Muscle of leg (tissue), 11 donors: Measurements from ENCODE around the gene PPP1R15A. TPM values are rescaled to one million over a fixed set of nuclear protein-coding genes. Genes with fewer than 3 reads are reported as not detected.
"Not testable (repeated sequence)": the region's sequence is repeated elsewhere in the genome, so short reads cannot be mapped to it uniquely, and the experiment has no call there.

Source experiments
- DNase-seq: peaks from one replicate; pipeline ENCODE4 v3.0.0; 2013
- H3K27ac ChIP-seq: one replicate; pipeline ENCODE4 v1.5.1; 2013; ENCODE audit warnings: mild to moderate bottlenecking, low read length, control low read depth
- H3K27me3 ChIP-seq: one replicate; pipeline ENCODE4 v1.6.1; 2013; ENCODE audit warnings: low read length; ENCODE audit not compliant: control insufficient read depth, insufficient read depth
- H3K36me3 ChIP-seq: one replicate; pipeline ENCODE4 v1.6.1; 2013; ENCODE audit warnings: low read length; ENCODE audit not compliant: control insufficient read depth, insufficient read depth
- H3K4me1 ChIP-seq: one replicate; pipeline ENCODE4 v1.6.1; 2013; ENCODE audit warnings: low read length; ENCODE audit not compliant: control insufficient read depth, insufficient read depth
- H3K4me3 ChIP-seq: one replicate; pipeline ENCODE4 v1.5.1; 2013; ENCODE audit warnings: low read length, control low read depth
- H3K9me3 ChIP-seq: replicated peaks from 2 replicates; pipeline ENCODE4 v1.6.1; 2013; ENCODE audit warnings: low read depth, low read length; ENCODE audit not compliant: control insufficient read depth
- WGBS: methylation state at CpG from one replicate; pipeline ENCODE4 v1.1.5; 2013; ENCODE audit warnings: missing lambda C conversion rate; ENCODE audit not compliant: insufficient coverage; 5-methylcytosine and 5-hydroxymethylcytosine counted together
- polyA plus RNA-seq, 8 donors: library from polyadenylated mRNA; unstranded; fragments of 120-200 nt; gene quantifications; one replicate each; pipeline versions ENCODE4 v1.2.1 to v1.2.3, GENCODE V29; 2013; ENCODE audit warnings: inconsistent platforms in 1 of 8, low replicate concordance in 1 of 8; ENCODE audit not compliant: insufficient read length in 8 of 8, insufficient read depth in 1 of 8
- total RNA-seq: library from RNA; stranded (reverse); fragments of 120-200 nt; gene quantifications from one replicate; pipeline ENCODE4 v1.2.4, GENCODE V29; 2013

The PPP1R15A gene
- total and polyA plus RNA-seq, 9 donors = 32.2 to 84.7 (median 53.4) TPM

- H3K27me3 ChIP-seq = no peaks in the 10 kb centered on the region
- H3K4me3 ChIP-seq = peak within 1 kb of the TSS; percentile 54
- H3K36me3 ChIP-seq = peaks cover 22% of the 10 kb centered on the region
- peaks cover 33% of the 10 kb centered on the region for H3K4me1 ChIP-seq
- 15% methylated on average over 9 of the region's 11 CpGs for WGBS
- peak; percentile 91 for DNase-seq
- peak within 1 kb of the TSS; percentile 94 for H3K27ac ChIP-seq
- no peaks in the 10 kb centered on the region for H3K9me3 ChIP-seq
These were observed 3.9 kb upstream of the PPP1R15A start, which contains the start of gene PLEKHA4 for GRCh38 chr19:48868114-48868886. Gene PLEKHA4 (minus strand): TSS chr19:48868617. CDS start chr19:48867620, 997 bp downstream.

- Histone ChIP-seq H3K27me3 (no peaks in the 10 kb centered on the region), H3K9me3 (no peaks in the 10 kb centered on the region), H3K27ac (no peak overlapping the region), H3K4me3 (no peak overlapping the region), H3K4me1 (peaks cover 50% of the 10 kb centered on the region), H3K36me3 (peaks cover 25% of the 10 kb centered on the region)
- DNase-seq = no peak
- 90% methylated on average over 7 of the region's 9 CpGs for WGBS
These were observed 2.2 kb upstream of the PPP1R15A start for GRCh38 chr19:48870048-48870447.

DNA sequence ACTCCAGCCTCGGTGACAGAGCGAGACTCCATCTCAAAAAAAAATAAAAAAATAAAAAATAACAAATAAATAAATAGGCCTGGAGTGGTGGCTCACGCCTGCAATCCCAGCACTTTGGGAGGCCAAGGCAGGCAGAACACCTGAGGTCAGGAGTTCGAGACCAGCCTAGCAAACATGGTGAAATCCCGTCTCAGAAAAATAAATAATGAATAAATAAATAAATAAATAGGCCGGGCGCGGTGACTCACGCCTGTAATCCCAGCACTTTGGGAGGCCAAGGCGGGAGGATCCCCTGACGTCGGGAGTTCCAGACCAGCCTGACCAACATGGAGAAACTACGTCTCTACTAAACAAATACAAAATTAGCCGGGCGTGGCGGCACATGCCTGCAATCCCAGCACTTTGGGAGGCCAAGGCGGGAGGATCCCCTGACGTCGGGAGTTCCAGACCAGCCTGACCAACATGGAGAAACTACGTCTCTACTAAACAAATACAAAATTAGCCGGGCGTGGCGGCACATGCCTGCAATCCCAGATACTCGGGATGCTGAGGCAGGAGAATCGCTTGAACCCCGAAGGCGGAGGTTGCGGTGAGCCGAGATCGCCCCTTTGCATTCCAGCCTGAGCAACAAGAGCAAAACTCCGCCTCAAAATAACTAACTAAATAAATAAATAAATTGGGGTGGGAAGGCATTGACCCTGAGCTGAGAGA is 595 bp upstream of the PPP1R15A start:
- H3K4me3 ChIP-seq, H3K27me3 ChIP-seq, H3K9me3 ChIP-seq, DNase-seq: not testable (repeated sequence)
- no CpG with 5 or more reads among the region's 31 CpGs for WGBS
- peak overlapping the region; percentile 79 for H3K27ac ChIP-seq
- peaks cover 63% of the 10 kb centered on the region for H3K4me1 ChIP-seq
- peaks cover 36% of the 10 kb centered on the region for H3K36me3 ChIP-seq

DNA sequence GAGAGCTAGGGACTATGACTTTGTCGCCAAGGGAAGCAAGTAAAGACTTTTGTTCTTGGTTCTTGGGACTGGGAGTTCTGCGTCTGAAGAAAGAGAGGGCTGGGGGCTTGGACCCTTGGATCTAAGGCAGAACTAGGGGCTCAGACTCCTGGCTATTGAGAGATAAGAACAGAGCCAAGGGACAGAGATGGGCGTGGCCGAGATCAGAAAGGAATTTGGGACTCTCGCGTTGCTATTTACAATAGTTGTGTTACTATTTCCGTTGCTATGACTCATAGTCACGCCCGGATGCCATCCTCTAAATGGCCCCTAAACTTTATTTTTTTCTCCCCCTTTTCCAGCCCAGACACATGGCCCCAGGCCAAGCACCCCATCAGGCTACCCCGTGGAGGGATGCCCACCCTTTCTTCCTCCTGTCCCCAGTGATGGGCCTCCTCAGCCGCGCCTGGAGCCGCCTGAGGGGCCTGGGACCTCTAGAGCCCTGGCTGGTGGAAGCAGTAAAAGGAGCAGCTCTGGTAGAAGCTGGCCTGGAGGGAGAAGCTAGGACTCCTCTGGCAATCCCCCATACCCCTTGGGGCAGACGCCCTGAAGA is 759 bp downstream of the PPP1R15A start:
- Histone ChIP-seq H3K9me3 (no peaks in the 10 kb centered on the region), H3K27me3 (no peaks in the 10 kb centered on the region), H3K4me3 (peak overlapping the region; percentile 75), H3K4me1 (peaks cover 50% of the 10 kb centered on the region), H3K27ac (peak overlapping the region; percentile 99), H3K36me3 (peaks cover 47% of the 10 kb centered on the region)
- DNase-seq = peak; percentile 97
- WGBS = 2% methylated on average over 4 of the region's 14 CpGs

- DNase-seq = peak; percentile 57
- Histone ChIP-seq H3K36me3 (peaks cover 47% of the 10 kb centered on the region), H3K4me1 (peaks cover 44% of the 10 kb centered on the region), H3K27me3 (no peaks in the 10 kb centered on the region), H3K9me3 (no peaks in the 10 kb centered on the region), H3K27ac (peak overlapping the region; percentile 99), H3K4me3 (peak overlapping the region; percentile 75)
- WGBS = 74% methylated on average over 8 of the region's 14 CpGs
These were observed 1.5 kb downstream of the PPP1R15A start for GRCh38 chr19:48873476-48874302.

- Histone ChIP-seq H3K27ac (peak overlapping the region; percentile 99), H3K4me1 (peaks cover 38% of the 10 kb centered on the region), H3K27me3 (no peaks in the 10 kb centered on the region), H3K4me3 (peak overlapping the region; percentile 75), H3K9me3 (no peaks in the 10 kb centered on the region), H3K36me3 (peaks cover 51% of the 10 kb centered on the region)
- peak; percentile 46 for DNase-seq
- 16% methylated on average over 2 of the region's 17 CpGs for WGBS
These were observed 2.3 kb downstream of the PPP1R15A start for GRCh38 chr19:48874303-48875135.

GRCh38 chr19:48876043-48876981 is 4.1 kb downstream of the PPP1R15A start:
- H3K4me1 ChIP-seq = peaks cover 38% of the 10 kb centered on the region
- peaks cover 51% of the 10 kb centered on the region for H3K36me3 ChIP-seq
- H3K9me3 ChIP-seq, DNase-seq, H3K27me3 ChIP-seq, H3K4me3 ChIP-seq: not testable (repeated sequence)
- peak overlapping the region; percentile 99 for H3K27ac ChIP-seq
- WGBS = 94% methylated on average over 8 of the region's 30 CpGs

GRCh38 chr19:48877855-48878195 is 5.6 kb downstream of the PPP1R15A start:
- no peak for DNase-seq
- Histone ChIP-seq H3K27me3 (no peaks in the 10 kb centered on the region), H3K36me3 (peaks cover 51% of the 10 kb centered on the region), H3K27ac (no peak overlapping the region), H3K9me3 (no peaks in the 10 kb centered on the region), H3K4me3 (no peak overlapping the region), H3K4me1 (peaks cover 35% of the 10 kb centered on the region)
- WGBS = 89% methylated on average over 3 of the region's 6 CpGs
